ENCODE measurements around the gene LRTM2.
A peak's percentile ranks its signal among the peaks of the same experiment; 100 is the strongest.

LRTM2 gene

DNA sequence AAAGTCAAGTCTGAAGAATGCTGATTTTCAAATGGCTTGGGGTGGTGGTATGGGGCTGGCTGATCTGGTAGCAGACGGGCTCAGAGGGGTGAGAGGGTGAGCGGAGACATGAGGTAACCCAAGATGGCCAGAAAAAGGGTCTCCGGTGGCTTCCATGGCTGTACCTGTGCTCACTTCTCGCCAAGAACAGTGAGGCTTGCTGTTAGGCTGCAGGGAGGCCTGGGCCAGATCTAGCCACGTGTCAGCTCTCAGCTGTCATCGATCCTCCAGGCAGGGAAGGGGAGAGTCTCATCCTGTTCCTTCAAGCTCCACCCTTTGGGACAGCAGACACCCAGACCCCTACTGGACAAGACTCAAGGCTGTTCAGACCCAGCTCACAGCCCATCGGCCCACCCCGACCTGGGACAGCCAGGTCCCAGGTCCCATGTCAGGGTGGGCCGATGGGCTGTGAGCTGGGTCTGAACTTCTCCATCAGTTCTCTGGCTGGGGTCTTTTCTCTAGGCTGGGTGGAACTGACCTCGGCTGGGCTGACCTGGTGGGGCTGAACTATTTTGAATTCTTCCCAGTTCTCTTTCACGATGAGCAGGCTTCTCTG lies 9.0 kb downstream of the LRTM2 start:
- DNase-seq = no peak

GRCh38 chr12:1830401-1830845 lies 10.1 kb downstream of the LRTM2 start:
- DNase-seq = no peak

DNA sequence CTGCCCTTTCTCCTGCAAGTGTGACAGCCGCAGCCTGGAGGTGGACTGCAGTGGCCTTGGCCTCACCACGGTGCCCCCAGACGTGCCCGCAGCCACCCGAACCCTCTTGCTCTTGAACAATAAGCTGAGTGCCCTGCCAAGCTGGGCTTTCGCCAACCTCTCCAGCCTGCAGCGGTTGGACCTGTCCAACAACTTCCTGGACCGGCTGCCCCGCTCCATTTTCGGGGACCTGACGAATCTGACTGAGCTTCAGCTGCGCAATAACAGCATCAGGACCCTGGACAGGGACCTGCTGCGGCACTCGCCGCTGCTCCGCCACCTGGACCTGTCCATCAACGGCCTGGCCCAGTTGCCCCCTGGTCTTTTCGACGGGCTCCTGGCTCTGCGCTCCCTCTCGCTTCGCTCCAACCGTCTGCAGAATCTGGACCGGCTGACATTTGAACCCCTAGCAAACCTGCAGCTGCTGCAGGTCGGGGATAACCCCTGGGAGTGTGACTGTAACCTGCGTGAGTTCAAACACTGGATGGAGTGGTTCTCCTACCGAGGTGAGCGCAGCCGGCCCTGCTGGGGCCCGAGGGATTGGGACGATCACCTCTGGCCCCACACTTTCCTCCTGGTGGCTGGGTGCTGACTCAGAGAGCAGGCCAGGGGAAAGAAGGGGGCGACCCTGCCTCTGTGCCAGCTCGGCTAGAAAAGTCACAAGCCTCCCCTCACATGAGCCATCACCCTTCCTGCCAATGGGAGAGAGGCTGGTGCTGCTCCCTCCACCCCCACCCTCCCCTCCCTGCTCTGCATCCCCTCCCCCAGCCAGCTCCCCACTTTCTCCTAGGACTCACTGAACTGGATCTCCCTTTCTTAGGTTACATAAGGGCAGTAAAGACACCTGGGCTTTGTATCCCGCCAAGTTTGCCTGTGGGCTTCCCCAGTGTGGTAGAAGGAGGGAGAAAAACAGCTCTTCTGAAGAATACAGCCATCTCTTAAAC lies 10.9 kb downstream of the LRTM2 start:
- peak in 1 of 56 donors; percentile 23 for DNase-seq

DNA sequence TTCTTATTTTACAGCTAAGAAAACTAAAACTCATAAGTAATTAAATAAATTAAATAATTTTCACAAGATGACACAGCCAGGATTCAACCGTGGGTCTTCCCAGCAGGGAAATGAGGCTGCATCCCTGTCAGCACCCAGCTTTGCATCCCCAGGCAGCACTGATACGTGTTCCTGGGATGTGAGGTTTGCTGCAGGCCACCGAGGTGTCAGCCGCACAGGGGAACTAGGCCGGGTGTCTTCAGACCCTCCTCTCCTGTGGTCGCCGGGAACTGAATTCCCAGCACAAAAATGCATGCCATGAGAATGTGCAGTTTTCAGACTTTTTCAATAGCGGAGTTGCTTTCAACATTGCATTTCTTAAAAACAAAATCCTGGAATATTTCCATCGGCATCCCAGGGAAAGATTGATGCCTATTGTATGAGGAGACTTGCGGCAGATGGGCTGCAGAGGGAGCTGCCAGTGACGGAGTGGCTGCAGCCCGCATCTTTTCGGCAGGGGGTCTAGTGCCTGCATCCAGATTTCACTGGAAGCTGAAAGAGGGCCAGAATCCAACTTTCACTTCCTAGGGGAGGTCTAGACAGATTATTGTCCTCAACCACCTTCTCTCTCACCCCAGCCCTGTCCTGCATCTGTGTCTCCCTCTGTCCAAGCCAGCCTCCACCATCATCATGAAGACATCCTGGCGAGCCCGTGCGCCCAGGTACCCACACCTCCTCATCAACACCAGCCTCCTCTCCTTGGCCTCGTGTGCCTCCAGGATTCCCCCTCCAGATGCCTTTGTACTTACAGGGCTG lies 12.6 kb downstream of the LRTM2 start:
- no peak for DNase-seq

DNA sequence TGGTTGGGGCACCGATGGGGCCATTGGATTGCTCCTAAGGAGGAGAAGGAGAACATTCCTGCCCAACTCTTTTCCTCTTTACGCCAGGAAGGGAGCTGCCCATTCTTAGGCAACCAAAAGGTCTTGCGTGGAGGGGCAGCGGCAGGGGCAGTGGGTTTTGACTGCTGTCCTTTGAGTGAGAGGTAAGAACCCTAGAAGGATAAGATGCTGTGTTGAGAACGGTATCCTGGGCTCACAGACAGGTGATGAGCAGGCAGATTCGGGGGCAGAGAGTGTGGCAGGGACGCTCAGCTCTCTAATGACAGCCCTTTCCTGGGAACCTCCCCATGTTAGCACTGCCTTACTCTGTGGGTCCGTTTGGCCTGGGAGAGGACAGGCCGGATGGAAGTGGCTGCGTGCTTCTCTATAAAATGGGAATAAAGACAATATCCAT lies 13.2 kb downstream of the LRTM2 start:
- no peak for DNase-seq

DNA sequence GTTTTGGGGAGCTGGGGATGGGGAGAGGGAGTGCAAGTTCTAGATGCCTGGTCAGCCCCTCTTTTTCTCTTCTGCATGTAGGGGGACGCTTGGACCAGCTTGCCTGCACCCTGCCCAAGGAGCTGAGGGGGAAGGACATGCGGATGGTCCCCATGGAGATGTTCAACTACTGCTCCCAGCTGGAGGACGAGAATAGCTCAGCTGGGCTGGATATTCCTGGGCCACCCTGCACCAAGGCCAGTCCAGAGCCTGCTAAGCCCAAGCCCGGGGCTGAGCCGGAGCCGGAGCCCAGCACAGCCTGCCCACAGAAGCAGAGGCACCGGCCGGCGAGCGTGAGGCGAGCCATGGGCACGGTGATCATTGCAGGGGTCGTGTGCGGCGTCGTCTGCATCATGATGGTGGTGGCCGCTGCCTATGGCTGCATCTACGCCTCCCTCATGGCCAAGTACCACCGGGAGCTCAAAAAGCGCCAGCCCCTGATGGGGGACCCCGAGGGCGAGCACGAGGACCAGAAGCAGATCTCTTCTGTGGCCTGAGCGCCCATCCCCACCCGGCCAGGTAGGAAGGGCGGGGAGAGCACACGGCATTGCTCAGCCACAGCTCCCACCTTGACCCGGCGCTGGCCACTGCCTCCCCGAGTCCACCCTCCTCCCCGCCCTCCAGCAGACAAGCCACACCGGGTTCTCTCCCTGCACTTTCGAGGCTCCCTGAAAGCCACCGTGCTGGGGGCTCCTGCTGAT lies 14.0 kb downstream of the LRTM2 start:
- no peak for DNase-seq

DNA sequence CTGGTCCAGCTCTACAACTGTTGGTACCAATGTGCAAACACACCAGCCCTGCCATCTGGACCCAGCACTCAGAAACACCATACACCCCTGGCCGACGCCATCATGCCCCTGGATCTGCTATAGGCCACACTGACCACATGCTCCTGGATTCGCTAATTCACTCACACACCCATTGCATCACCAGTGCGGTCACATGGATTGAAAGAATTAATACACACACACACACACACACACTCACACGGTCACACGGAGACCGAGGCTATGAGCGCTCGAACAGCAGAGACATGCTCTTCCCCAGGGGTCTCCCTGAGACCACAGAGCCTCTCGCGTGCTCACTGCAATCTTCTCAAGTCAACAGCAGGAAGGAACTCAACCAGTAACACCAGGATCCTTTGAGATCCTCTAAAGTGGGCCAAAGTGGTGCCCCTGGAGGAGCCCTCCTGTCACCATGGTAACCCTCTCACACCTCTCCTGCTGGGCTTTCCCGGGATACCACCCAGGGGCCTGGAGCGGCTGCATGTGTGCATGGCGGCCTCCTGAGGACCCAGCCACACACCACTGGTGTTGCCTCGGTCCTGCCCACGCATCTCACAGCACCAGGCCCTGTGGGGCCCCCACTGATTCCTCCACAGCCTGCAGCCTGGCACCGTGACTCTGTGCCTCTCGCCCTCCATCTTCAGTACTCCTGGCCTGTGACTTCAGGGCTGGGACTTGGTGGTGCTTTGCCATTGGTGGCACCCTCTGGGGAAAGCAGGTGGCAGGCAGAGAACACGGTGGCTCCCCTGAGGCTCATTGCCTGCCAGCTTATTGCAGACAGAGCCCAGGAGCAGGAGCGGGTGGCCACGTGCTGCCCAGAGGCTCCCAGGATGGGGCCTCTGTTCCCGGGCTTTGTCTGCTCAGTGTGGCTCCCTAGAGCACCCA lies 15.1 kb downstream of the LRTM2 start:
- no peak for DNase-seq

DNA sequence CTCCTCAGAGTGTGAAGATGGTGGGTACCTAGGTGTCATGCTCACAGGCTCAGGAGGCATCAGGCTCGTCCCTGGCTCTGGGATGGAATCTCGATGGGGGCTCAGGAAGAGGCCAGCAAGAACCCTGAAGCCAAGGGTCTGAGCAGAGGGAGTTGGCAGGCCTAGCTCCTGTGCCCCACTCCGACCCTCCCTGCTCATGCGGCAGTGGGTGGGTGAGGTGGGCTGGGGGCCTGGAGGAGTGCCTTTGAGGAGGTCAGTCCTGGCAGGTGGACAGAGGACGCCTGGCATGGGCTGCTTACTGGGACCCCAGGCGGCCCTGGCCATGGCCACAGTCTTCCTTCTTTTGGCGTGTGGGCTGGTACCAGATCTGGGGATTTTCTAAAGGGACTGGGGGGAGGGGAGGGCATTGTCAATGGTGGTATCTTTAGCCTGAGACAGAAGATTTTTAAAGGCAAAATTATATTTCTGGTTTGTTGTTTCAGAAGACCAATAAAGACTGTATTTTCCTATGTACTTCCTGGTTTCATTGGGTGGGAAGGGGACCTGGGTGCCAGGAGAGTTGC lies 16.0 kb downstream of the LRTM2 start:
- no peak for DNase-seq

- peak in 39 of 56 donors; percentile 6 to 80 (median 52) for DNase-seq
These were observed 16.6 kb downstream of the LRTM2 start for GRCh38 chr12:1836854-1837421.

DNA sequence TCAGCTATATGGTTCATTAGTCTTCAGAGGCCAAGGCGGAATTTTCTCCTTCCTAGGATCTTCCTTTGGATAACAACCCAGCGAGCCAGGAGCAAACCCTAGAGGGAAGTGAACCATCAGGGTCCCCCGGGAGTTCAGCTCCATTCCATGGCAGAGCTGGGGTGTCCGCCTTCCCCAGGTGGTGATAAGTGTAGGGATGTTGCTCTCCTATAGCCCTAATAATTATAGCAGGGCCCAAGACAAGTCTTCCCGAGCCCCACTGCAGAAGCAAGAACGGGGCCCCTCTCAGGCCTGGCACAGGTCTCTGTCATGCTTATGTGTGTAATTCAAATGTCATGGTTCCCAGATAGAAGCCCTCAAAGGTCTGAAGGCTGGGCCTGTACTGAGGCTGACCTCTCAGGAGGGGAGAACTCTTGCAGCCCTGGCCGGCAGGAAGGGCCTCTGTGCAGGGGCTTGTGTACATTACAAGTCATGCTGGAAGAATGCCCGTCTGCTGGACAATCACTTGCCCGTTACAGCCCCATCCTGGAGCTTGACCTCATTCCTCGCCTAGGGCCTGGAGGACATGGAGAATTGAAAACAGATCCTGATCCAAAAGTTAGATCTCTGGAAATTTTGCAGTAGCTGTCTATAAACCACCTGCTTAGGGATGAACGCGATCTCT lies 17.3 kb downstream of the LRTM2 start:
- DNase-seq = no peak

GRCh38 chr12:1838205-1838993 lies 18.0 kb downstream of the LRTM2 start:
- DNase-seq = peak in 29 of 56 donors; percentile 15 to 73 (median 41)

DNA sequence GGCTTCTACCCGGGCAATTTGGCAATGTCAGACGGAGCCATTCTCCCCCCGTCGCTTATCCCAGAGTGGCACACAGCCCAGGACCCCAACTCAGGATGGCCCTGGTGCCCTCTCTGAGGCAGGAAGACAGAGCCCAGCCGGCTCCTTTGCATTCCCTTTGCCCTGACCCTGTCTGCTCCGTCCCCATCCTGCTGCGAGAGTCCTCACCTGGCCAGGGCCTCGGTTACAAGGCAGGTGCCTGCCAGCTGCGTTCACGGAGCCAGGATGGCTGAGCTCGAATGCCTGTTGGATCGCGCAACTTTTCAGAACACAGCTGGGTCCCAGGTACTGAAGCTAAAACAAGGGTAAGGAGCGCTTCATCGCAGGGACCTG lies 18.6 kb downstream of the LRTM2 start:
- no peak for DNase-seq

DNA sequence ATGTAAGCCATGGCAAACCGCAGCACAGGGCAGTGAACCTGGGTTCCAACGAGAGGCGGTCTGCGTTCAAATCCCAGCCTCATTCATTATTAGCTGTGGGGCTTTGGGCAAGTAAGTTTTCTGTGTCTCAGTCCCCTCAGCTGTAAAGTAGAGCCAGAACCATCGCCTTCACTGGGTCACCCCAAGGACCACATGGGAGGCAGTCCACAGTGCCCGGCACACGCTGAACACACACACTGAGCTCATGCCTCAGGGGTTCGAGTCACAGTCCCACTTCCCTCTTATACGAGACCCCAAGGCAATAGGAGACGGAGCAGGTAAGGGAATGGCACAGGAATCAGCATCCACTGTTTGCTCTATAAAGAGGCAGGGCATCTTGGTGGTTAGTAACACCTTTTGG lies 19.1 kb downstream of the LRTM2 start:
- no peak for DNase-seq

DNA sequence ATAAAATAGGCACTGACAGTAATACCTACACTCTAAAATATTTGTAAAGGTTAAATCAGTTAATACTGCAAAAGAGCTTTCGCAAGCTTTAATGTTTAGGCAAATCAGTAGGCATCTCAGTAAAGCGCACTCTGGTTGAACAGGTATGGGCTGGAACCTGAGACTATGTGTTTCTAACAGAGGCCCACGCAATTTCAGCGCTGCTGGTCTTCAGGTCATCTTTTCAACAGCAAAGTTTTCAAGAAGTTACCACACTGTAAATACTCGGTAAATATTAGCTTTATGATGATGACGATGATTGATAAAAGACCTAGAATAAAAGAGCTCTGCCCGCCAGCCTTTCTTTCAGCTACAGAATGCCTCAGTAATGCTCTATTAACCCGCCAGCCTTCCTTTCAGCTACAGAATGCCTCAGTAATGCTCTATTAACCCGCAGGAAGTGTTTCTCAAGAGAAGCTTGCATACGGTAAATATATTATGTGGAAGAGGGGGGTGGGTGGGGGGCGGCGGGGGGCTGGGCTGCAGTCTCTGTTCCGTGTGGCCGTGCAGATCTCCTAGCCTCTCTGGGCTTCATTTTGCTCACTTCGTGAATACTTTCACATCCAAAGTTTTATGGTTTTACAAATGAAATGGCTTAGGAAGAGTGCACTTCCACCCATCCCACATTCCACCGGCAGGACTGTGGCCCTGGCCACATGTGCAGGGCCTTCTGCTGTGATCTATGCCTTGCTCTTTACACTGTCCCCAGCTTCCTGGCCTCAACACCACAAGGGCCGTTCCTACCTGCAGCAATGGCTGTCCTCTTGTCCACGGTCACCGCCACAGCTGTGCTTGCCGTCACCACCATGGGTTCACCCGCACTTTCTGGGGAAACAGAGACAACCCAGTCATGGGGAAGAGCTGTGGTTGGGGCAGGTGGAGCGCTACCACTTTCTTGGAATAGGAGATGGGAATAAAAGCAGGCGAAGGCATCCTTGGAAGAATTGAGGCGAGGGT lies 19.9 kb downstream of the LRTM2 start:
- no peak for DNase-seq

- no peak for DNase-seq
These were observed 20.6 kb downstream of the LRTM2 start for GRCh38 chr12:1840981-1841425.

DNA sequence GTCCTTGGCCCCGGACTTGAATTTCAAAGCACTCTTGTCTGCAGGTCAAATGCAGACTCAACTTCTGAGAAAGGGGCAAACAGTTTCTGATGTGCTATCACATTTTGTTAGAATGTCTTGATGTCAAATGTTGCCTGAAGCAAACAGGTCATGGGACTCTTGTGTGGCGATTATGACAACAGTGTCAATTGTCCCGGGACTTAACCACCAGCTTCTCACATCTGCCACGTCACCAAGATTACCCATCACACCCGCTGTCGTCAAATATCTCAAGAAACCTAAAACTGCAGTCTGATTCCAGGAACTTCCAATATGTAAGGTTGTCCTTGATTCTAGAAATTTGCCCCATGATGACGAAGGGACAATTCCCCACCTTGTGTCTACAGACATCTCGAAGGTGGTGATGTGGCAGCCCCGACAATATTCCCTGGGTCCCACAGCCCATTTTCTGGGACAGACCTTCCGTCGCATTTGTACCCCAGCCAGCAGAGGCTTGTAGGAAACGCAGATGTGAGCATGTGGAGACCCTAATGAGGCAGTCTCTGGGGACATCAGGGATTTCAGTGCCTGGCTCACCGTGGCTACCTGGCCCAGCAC lies 21.3 kb downstream of the LRTM2 start:
- no peak for DNase-seq
